Neural cell (in vitro differentiated cells): ENCODE data around the gene DENND1A. TPM values are rescaled to one million over a fixed set of nuclear protein-coding genes. Genes with fewer than 3 reads are reported as not detected.

Experiments used
- H2AFZ ChIP-seq: fragments of 200-600, 300-800 bp; sonication (generic), shearing (Covaris generic); 2 replicates; pipeline ENCODE4 v1.6.0; 2014; ENCODE audit warnings: low read depth, mild to moderate bottlenecking, antibody characterized with exemption, low read length, moderate library complexity
- H3F3A ChIP-seq: fragments of 200-600 bp; shearing (Covaris generic); 2 replicates; pipeline ENCODE4 v1.6.1; 2016; ENCODE audit warnings: mild to moderate bottlenecking, moderate library complexity, mixed read lengths, antibody characterized with exemption, low read length; ENCODE audit not compliant: insufficient read depth, poor library complexity, severe bottlenecking
- H3K27ac ChIP-seq: fragments of 200-600, 300-800 bp; sonication (generic), shearing (Covaris generic); 2 replicates; pipeline ENCODE4 v1.5.1; 2014; ENCODE audit warnings: mild to moderate bottlenecking, low read length, moderate library complexity
- H3K27me3 ChIP-seq: fragments of 300-800, 200-600 bp; sonication (generic), shearing (Covaris generic); 2 replicates; pipeline ENCODE4 v1.6.0; 2014; ENCODE audit warnings: mild to moderate bottlenecking, low read depth, low read length, moderate library complexity; ENCODE audit not compliant: insufficient read depth
- H3K36me3 ChIP-seq: fragments of 300-800, 200-600 bp; sonication (generic), shearing (Covaris generic); 2 replicates; pipeline ENCODE4 v1.5.1; 2014; ENCODE audit warnings: mild to moderate bottlenecking, antibody characterized with exemption, low read length, moderate library complexity; ENCODE audit not compliant: insufficient read depth
- H3K4me2 ChIP-seq: fragments of 300-800, 200-600 bp; sonication (generic), shearing (Covaris generic); 2 replicates; pipeline ENCODE4 v1.6.0; 2014; ENCODE audit warnings: mild to moderate bottlenecking, low read length
- H3K4me3 ChIP-seq: fragments of 300-800, 200-600 bp; sonication (generic), shearing (Covaris generic); 2 replicates; pipeline ENCODE4 v1.5.1; 2014; ENCODE audit warnings: mild to moderate bottlenecking, low read length, moderate library complexity
- H3K79me2 ChIP-seq: fragments of 200-600 bp; shearing (Covaris generic); replicated peaks from 2 replicates; pipeline ENCODE4 v1.6.0; 2014; ENCODE audit warnings: mild to moderate bottlenecking, low read length, moderate library complexity; ENCODE audit not compliant: insufficient read depth
- H3K9ac ChIP-seq: fragments of 300-800, 200-600 bp; sonication (generic), shearing (Covaris generic); 2 replicates; pipeline ENCODE4 v1.6.1; 2016; ENCODE audit warnings: mild to moderate bottlenecking, low read length, mixed read lengths
- H3K9me2 ChIP-seq: fragments of 200-600 bp; shearing (Covaris generic); 2 replicates; pipeline ENCODE4 v1.6.1; 2016; ENCODE audit warnings: mild to moderate bottlenecking, low read length, mixed read lengths; ENCODE audit not compliant: insufficient read depth
- H3K9me3 ChIP-seq: fragments of 200-600, 300-800 bp; sonication (generic), shearing (Covaris generic); 2 replicates; pipeline ENCODE4 v1.6.1; 2016; ENCODE audit warnings: mild to moderate bottlenecking, mixed run types, low read length, moderate library complexity, mixed read lengths
- H4K20me1 ChIP-seq: fragments of 200-600 bp; shearing (Covaris generic); 2 replicates; pipeline ENCODE4 v1.6.1; 2016; ENCODE audit warnings: mild to moderate bottlenecking, mixed run types; ENCODE audit not compliant: insufficient read depth
- EP300 ChIP-seq: fragments of 450-650 bp; conservative IDR thresholded peaks from 2 replicates; pipeline ENCODE4 v1.6.1; 2014; ENCODE audit warnings: antibody characterized with exemption, mild to moderate bottlenecking, moderate library complexity; ENCODE audit not compliant: poor library complexity, severe bottlenecking
- EZH2 ChIP-seq: fragments of 200-600, 300-800 bp; shearing (Covaris generic), sonication (generic); IDR thresholded peaks from 2 replicates; pipeline ENCODE4 v1.6.1; 2014; ENCODE audit warnings: antibody characterized with exemption, low read length, borderline replicate concordance, mild to moderate bottlenecking; ENCODE audit not compliant: insufficient read depth, poor library complexity, severe bottlenecking
- MXI1 ChIP-seq: fragments of 450-650 bp; conservative IDR thresholded peaks from 2 replicates; pipeline ENCODE4 v1.6.1; 2014; ENCODE audit warnings: antibody characterized with exemption, mild to moderate bottlenecking; ENCODE audit not compliant: poor library complexity, severe bottlenecking
- POLR2AphosphoS5 ChIP-seq: IDR thresholded peaks from 2 replicates; pipeline ENCODE4 v1.6.1; 2012
- RAD21 ChIP-seq: fragments of 450-650 bp; conservative IDR thresholded peaks from 2 replicates; pipeline ENCODE4 v1.6.1; 2014; ENCODE audit warnings: antibody characterized with exemption, mild to moderate bottlenecking, moderate library complexity
- SMC3 ChIP-seq: fragments of 450-650 bp; conservative IDR thresholded peaks from 2 replicates; pipeline ENCODE4 v1.6.1; 2014; ENCODE audit warnings: antibody characterized with exemption, mild to moderate bottlenecking, moderate library complexity; ENCODE audit not compliant: poor library complexity
- TAF1 ChIP-seq: IDR thresholded peaks from 2 replicates; pipeline ENCODE4 v1.6.1; 2012; ENCODE audit warnings: low read depth
- polyA plus RNA-seq: library from polyadenylated mRNA; depleted of rRNA; stranded (reverse); fragments of >200 nt; gene quantifications from 2 replicates; pipeline ENCODE4 v1.2.3, GENCODE V29; 2014
- TF ChIP-seq, protein P1 (sequence below): IDR thresholded peaks from 2 replicates; pipeline ENCODE4 v1.6.1; 2012; ENCODE audit warnings: borderline replicate concordance
- TF ChIP-seq, protein P2 (sequence below): fragments of 450-650 bp; IDR thresholded peaks from 2 replicates; pipeline ENCODE4 v1.5.1; 2014; ENCODE audit warnings: antibody characterized with exemption, mild to moderate bottlenecking, moderate library complexity; ENCODE audit not compliant: poor library complexity, severe bottlenecking

Gene DENND1A
- polyA plus RNA-seq, 1 donor from 2014 or later: 2.3 TPM

GRCh38 chr9:123485216-123485615 is 444.7 kb downstream of the DENND1A start:
- TF ChIP-seq POLR2AphosphoS5: no peak
- no peak for TF ChIP-seq MXI1
- no peaks in the 10 kb centered on the region for H3K79me2 ChIP-seq
- H2AFZ ChIP-seq: no peak overlapping the region
- H3K4me3 ChIP-seq: no peak overlapping the region
- H3K36me3 ChIP-seq: no peaks in the 10 kb centered on the region
- no peaks in the 10 kb centered on the region for H4K20me1 ChIP-seq
- no peaks in the 10 kb centered on the region for H3K9me2 ChIP-seq
- H3K27ac ChIP-seq: no peak overlapping the region
- no peak overlapping the region for H3K9ac ChIP-seq
- no peak overlapping the region for H3K4me2 ChIP-seq
- H3F3A ChIP-seq: no peaks in the 10 kb centered on the region
- no peaks in the 10 kb centered on the region for H3K27me3 ChIP-seq
- H3K9me3 ChIP-seq: no peaks in the 10 kb centered on the region

DNA sequence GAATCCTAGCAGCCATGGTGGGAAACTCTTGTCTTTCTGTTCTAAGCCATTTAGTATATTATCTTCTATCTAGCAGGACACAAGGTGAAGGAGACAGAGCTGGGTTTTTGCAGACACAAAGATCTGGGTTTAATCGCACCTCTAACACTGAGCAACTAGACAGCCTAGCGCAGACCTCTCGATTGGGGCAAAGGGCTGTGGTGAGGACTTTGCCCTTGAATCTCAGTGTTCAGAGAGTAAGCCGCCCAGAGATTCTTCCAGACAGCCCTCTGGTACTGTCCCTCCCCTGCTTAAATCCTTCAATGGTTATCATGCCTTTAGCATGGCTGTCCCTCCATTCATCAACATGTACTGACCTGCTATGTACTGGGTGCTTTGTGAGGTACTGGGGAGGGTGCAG is 445.8 kb downstream of the DENND1A start:
- Histone ChIP-seq H3K9me3 (no peaks in the 10 kb centered on the region), H3K9ac (no peak overlapping the region), H3K4me2 (no peak overlapping the region), H3K27ac (no peak overlapping the region), H2AFZ (no peak overlapping the region), H3F3A (no peaks in the 10 kb centered on the region), H3K27me3 (no peaks in the 10 kb centered on the region), H3K9me2 (no peaks in the 10 kb centered on the region), H3K79me2 (no peaks in the 10 kb centered on the region), H4K20me1 (no peaks in the 10 kb centered on the region), H3K4me3 (no peak overlapping the region), H3K36me3 (no peaks in the 10 kb centered on the region)
- TF ChIP-seq POLR2AphosphoS5 (no peak), SMC3 (no peak), EP300 (no peak), RAD21 (no peak), EZH2 (no peak), TAF1 (no peak), MXI1 (no peak)
- TF ChIP-seq, protein P1, sequence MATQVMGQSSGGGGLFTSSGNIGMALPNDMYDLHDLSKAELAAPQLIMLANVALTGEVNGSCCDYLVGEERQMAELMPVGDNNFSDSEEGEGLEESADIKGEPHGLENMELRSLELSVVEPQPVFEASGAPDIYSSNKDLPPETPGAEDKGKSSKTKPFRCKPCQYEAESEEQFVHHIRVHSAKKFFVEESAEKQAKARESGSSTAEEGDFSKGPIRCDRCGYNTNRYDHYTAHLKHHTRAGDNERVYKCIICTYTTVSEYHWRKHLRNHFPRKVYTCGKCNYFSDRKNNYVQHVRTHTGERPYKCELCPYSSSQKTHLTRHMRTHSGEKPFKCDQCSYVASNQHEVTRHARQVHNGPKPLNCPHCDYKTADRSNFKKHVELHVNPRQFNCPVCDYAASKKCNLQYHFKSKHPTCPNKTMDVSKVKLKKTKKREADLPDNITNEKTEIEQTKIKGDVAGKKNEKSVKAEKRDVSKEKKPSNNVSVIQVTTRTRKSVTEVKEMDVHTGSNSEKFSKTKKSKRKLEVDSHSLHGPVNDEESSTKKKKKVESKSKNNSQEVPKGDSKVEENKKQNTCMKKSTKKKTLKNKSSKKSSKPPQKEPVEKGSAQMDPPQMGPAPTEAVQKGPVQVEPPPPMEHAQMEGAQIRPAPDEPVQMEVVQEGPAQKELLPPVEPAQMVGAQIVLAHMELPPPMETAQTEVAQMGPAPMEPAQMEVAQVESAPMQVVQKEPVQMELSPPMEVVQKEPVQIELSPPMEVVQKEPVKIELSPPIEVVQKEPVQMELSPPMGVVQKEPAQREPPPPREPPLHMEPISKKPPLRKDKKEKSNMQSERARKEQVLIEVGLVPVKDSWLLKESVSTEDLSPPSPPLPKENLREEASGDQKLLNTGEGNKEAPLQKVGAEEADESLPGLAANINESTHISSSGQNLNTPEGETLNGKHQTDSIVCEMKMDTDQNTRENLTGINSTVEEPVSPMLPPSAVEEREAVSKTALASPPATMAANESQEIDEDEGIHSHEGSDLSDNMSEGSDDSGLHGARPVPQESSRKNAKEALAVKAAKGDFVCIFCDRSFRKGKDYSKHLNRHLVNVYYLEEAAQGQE: no peak
- TF ChIP-seq, protein P2, sequence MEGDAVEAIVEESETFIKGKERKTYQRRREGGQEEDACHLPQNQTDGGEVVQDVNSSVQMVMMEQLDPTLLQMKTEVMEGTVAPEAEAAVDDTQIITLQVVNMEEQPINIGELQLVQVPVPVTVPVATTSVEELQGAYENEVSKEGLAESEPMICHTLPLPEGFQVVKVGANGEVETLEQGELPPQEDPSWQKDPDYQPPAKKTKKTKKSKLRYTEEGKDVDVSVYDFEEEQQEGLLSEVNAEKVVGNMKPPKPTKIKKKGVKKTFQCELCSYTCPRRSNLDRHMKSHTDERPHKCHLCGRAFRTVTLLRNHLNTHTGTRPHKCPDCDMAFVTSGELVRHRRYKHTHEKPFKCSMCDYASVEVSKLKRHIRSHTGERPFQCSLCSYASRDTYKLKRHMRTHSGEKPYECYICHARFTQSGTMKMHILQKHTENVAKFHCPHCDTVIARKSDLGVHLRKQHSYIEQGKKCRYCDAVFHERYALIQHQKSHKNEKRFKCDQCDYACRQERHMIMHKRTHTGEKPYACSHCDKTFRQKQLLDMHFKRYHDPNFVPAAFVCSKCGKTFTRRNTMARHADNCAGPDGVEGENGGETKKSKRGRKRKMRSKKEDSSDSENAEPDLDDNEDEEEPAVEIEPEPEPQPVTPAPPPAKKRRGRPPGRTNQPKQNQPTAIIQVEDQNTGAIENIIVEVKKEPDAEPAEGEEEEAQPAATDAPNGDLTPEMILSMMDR: no peak

DNA sequence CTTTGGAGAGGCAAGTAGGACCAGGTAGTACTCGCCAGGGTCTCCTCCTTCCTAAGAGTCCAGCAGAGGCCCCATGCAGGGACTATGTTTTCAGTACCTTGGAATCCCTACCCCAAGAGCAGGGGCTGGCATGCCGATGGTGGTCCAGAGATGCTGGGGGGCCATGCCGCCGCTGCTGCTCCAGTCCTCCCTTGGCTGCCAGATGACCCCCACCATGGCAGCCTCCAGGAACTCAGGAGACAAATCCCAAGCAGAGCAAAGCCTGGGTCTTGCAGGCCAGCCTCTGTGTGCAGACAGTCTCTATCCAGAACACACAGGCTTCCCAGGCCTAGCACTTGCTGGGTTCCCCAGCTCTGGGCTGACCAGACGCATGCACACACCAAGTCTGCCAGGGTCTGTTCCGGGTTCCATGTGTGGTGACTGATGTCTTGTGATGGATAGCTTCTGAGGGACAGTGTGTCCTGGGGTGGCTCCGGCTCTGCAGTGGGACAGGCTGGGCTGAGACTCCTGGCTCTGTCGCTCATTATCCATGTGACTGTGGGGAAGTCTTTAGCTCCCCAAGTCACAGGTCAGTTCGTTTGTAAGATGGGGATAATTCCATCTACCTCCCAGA is 446.6 kb downstream of the DENND1A start:
- Histone ChIP-seq H3K36me3 (no peaks in the 10 kb centered on the region), H3K79me2 (no peaks in the 10 kb centered on the region), H3K9ac (no peak overlapping the region), H3K27me3 (no peaks in the 10 kb centered on the region), H3K27ac (no peak overlapping the region), H3K9me2 (no peaks in the 10 kb centered on the region), H3K9me3 (no peaks in the 10 kb centered on the region), H3K4me3 (no peak overlapping the region), H3F3A (no peaks in the 10 kb centered on the region), H2AFZ (no peak overlapping the region), H3K4me2 (no peak overlapping the region), H4K20me1 (no peaks in the 10 kb centered on the region)
- TF ChIP-seq, protein P1: no peak
- TF ChIP-seq POLR2AphosphoS5: no peak
- TF ChIP-seq SMC3: no peak
- TF ChIP-seq, protein P2: no peak
- no peak for TF ChIP-seq EP300
- TF ChIP-seq RAD21: no peak
- no peak for TF ChIP-seq TAF1
- TF ChIP-seq MXI1: no peak
- TF ChIP-seq EZH2: no peak
